HepG2 (cell line): ENCODE measurements around the gene GALNTL6.

Source experiments
- CTCF ChIP-seq: sonication (generic); formaldehyde crosslinking; IDR thresholded peaks from 2 replicates; pipeline ENCODE4 v1.5.0; 2020; ENCODE audit warnings: mild to moderate bottlenecking, missing genetic modification reagents, moderate library complexity
- MXD1 ChIP-seq: sonication (generic); formaldehyde crosslinking; IDR thresholded peaks from 2 replicates; pipeline ENCODE4 v1.4.0; 2020; ENCODE audit warnings: mild to moderate bottlenecking, missing genetic modification reagents
- NR2F2 ChIP-seq: IDR thresholded peaks from 2 replicates; pipeline ENCODE4 v1.6.1; 2012; ENCODE audit warnings: low read depth, inconsistent platforms, borderline replicate concordance
- POLR2A ChIP-seq, 2 experiments: IDR thresholded peaks; 2 replicates each; pipeline ENCODE4 v1.6.1; 2011; ENCODE audit warnings: low read depth in 2 of 2, low read length in 2 of 2, mild to moderate bottlenecking in 1 of 2, moderate library complexity in 1 of 2; ENCODE audit not compliant: insufficient read depth in 1 of 2
- SIX1 ChIP-seq: sonication (generic); formaldehyde crosslinking; IDR thresholded peaks from 2 replicates; pipeline ENCODE4 v1.4.0; 2020; ENCODE audit warnings: missing genetic modification reagents, borderline replicate concordance
- SMARCC2 ChIP-seq: fragments of 450-650 bp; IDR thresholded peaks from 2 replicates; pipeline ENCODE4 v1.6.1; 2017; ENCODE audit warnings: antibody characterized with exemption, mild to moderate bottlenecking
- ZNF253 ChIP-seq: sonication (generic); formaldehyde crosslinking; IDR thresholded peaks from 2 replicates; pipeline ENCODE4 v1.8.0; 2022; ENCODE audit warnings: mild to moderate bottlenecking, missing genetic modification reagents, borderline replicate concordance
- ZNF615 ChIP-seq: sonication (generic); formaldehyde crosslinking; IDR thresholded peaks from 2 replicates; pipeline ENCODE4 v1.5.0; 2020; ENCODE audit warnings: mild to moderate bottlenecking, missing genetic modification reagents, borderline replicate concordance

DNA sequence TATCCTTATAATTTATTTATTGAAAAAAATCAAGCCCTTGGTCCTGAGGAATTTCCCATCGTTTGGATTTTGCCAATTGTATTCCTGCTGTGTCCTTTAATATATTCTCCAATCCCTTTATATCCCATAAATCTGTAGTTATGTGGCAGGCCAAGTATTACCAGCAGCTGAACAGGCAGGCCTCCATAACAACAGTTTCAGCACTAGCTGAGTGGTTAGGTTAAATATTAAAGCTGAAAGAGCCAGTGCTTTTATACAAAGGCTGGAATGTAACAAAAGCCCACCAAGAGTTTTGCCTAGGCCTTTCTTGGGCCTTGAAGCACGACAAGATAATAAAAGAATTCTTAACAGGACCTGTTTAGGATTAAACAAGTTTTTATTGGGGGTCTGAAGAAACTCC is 988.8 kb downstream of the GALNTL6 start:
- TF ChIP-seq ZNF615 = no peak
- TF ChIP-seq POLR2A (IDR thresholded peaks at IDR 0.05; ENCODE audit: insufficient read depth in 1 of 2, low read depth in 2 of 2, low read length in 2 of 2) = no peak
- no peak for TF ChIP-seq MXD1 (CRISPR knock-in tag)
- no peak for TF ChIP-seq CTCF (CRISPR knock-in tag)
- no peak for TF ChIP-seq SIX1
- no peak for TF ChIP-seq NR2F2
- TF ChIP-seq ZNF253 (CRISPR knock-in tag) = no peak
- no peak for TF ChIP-seq SMARCC2
